Measurements from ENCODE around the gene RAB1B. TPM values are rescaled to one million over a fixed set of nuclear protein-coding genes. Genes with fewer than 3 reads are reported as not detected.
A peak's percentile ranks its signal among the peaks of the same experiment; 100 is the strongest.
"Not testable (repeated sequence)": the region's sequence is repeated elsewhere in the genome, so short reads cannot be mapped to it uniquely, and the experiment has no call there.

Gene RAB1B
- total RNA-seq, 1 donor, result 88.9 TPM

DNA sequence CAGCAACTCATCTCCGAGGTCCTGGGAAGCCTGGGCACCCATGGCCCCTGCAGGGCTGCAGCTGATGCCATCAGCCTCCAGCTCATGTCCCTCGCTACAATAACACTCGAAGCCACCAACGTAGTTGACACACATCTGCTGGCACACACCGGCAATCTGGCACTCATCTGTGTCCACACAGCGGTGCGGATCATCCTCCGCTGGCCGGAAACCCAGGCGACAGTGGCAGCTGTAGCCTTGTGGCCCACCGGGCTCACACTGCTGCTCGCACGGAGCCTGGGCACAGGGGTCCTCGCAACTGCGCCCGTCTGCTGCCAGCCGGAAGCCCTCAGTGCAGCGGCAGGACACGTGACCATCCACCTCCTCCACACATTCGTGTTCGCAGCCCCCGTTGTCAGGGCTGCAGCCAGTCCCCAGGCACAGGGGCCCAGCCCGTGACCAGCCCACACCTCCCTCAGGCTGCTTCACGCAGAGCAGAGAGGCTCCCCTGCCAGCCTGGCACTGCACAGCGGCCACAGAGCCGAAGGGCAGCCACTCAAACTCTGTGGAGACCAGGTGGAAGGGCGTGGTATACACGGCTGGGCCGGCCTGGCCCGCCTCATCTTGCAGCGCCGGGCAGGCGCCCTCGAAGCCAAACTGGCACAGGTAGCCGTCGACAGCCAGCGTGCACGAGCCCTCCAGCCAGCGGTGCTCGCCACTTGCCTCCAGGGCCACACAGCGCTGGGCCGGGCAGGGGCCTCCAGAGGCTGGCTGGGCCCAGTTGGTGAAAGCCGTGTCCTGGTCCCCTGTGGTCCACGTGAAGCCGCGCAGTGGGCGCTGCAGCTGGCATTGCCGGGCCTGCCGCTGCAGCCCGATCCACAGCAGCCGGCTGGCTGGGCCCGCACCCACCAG lies 47.7 kb downstream of the RAB1B start:
- DNase-seq (ENCODE audit: low read depth), result peak; percentile 44
- H3K4me3 ChIP-seq (ENCODE audit: low read depth, low read length), result peak overlapping the region; percentile 91
- TF ChIP-seq CTCF (IDR thresholded peaks at IDR 0.05; ENCODE audit: insufficient read depth, low read depth, low read length), result no peak

DNA sequence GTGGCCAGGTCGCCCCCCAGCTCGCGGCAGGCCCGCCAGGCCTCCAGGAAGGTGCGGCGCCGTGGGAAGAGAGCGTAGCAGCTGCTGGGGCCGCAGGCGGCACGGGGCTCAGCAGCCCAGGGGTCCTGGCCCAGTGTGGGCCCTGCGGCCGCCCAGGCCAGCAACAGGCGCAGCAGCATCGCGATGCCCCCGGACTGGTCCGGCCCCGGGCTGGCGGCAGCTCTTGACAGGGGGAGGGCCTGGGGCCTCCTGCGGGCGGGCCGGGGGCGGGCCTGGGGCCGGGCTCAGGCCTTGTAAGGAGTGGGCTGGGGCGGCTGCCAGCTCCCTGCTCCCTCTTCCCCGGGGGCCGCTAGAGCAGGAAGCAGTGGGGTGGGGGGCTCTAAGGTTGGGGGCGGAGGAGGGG lies 48.4 kb downstream of the RAB1B start, which contains the start of gene CD248:
CD248 (minus strand) TSS at position 196 of the 403 bp plus-strand sequence; CDS start at position 179, 17 bp downstream.
- peak; percentile 92 for DNase-seq (ENCODE audit: low read depth)
- TF ChIP-seq CTCF (IDR thresholded peaks at IDR 0.05; ENCODE audit: insufficient read depth, low read depth, low read length), result no peak
- H3K4me3 ChIP-seq (ENCODE audit: low read depth, low read length), result peak within 1 kb of the TSS; percentile 91

- H3K4me3 ChIP-seq (ENCODE audit: low read depth, low read length), result peak overlapping the region; percentile 34
- peak; percentile 83 for DNase-seq (ENCODE audit: low read depth)
- no peak for TF ChIP-seq CTCF (IDR thresholded peaks at IDR 0.05; ENCODE audit: insufficient read depth, low read depth, low read length)
Observed at GRCh38 chr11:66317322-66317722, 48.9 kb downstream of the RAB1B start.

- peak; percentile 99 for DNase-seq (ENCODE audit: low read depth)
- H3K4me3 ChIP-seq (ENCODE audit: low read depth, low read length), result no peak overlapping the region
- TF ChIP-seq CTCF (IDR thresholded peaks at IDR 0.05; ENCODE audit: insufficient read depth, low read depth, low read length), result no peak
Observed at GRCh38 chr11:66317723-66318599, 49.5 kb downstream of the RAB1B start.

- no peak for DNase-seq (ENCODE audit: low read depth)
- TF ChIP-seq CTCF (IDR thresholded peaks at IDR 0.05; ENCODE audit: insufficient read depth, low read depth, low read length), result no peak
- no peak overlapping the region for H3K4me3 ChIP-seq (ENCODE audit: low read depth, low read length)
Observed at GRCh38 chr11:66318600-66318970, 50.1 kb downstream of the RAB1B start.

GRCh38 chr11:66320289-66320688 lies 51.9 kb downstream of the RAB1B start:
- not testable (repeated sequence) for DNase-seq (ENCODE audit: low read depth); H3K4me3 ChIP-seq (ENCODE audit: low read depth, low read length)

GRCh38 chr11:66320748-66321147 lies 52.3 kb downstream of the RAB1B start:
- H3K4me3 ChIP-seq (ENCODE audit: low read depth, low read length); DNase-seq (ENCODE audit: low read depth): not testable (repeated sequence)

All from fibroblast of villous mesenchyme (primary cell).